Left renal pelvis (tissue), 4 donors: ENCODE measurements around the gene MKX. TPM values are rescaled to one million over a fixed set of nuclear protein-coding genes. Genes with fewer than 3 reads are reported as not detected.
"Not testable (repeated sequence)": the region's sequence is repeated elsewhere in the genome, so short reads cannot be mapped to it uniquely, and the experiment has no call there.

ENCODE experiments used
- DNase-seq, 4 donors: peaks; one replicate each; pipeline ENCODE4 v3.0.0-alpha.2; 2013; ENCODE audit warnings: low read depth in 4 of 4, low spot score in 3 of 4
- polyA plus RNA-seq, 4 donors: library from polyadenylated mRNA; unstranded; fragments of 120-200 nt; gene quantifications; one replicate each; pipeline ENCODE4 v1.2.1, GENCODE V29; 2013; ENCODE audit not compliant: insufficient read length in 4 of 4

MKX gene
- polyA plus RNA-seq, 4 donors = 0.11 to 10.2 (median 0.42) TPM

- DNase-seq = no peak
Observed at GRCh38 chr10:27698961-27699360, 46.7 kb downstream of the MKX start.

GRCh38 chr10:27696466-27696865 lies 49.2 kb downstream of the MKX start:
- no peak for DNase-seq

- no peak for DNase-seq
Observed at GRCh38 chr10:27695706-27696105, 49.9 kb downstream of the MKX start.

GRCh38 chr10:27695088-27695487 lies 50.5 kb downstream of the MKX start:
- no peak for DNase-seq

- no peak for DNase-seq
Observed at GRCh38 chr10:27692663-27693062, 53.0 kb downstream of the MKX start.

- no peak for DNase-seq
Observed at GRCh38 chr10:27688991-27689390, 56.6 kb downstream of the MKX start.

- DNase-seq = no peak
Observed at GRCh38 chr10:27688276-27688675, 57.3 kb downstream of the MKX start.

GRCh38 chr10:27687743-27688142 lies 57.9 kb downstream of the MKX start:
- DNase-seq = no peak

- no peak for DNase-seq
Observed at GRCh38 chr10:27687326-27687725, 58.3 kb downstream of the MKX start.

- DNase-seq = no peak
Observed at GRCh38 chr10:27685681-27686080, 59.9 kb downstream of the MKX start.

- DNase-seq = no peak
Observed at GRCh38 chr10:27683226-27683625, 62.4 kb downstream of the MKX start.

- not testable (repeated sequence) for DNase-seq
Observed at GRCh38 chr10:27681795-27682194, 63.8 kb downstream of the MKX start.

- no peak for DNase-seq
Observed at GRCh38 chr10:27680691-27681605, 64.7 kb downstream of the MKX start.

- DNase-seq = no peak
Observed at GRCh38 chr10:27680006-27680557, 65.5 kb downstream of the MKX start.

- DNase-seq = no peak
Observed at GRCh38 chr10:27679369-27679912, 66.2 kb downstream of the MKX start.

- DNase-seq = no peak
Observed at GRCh38 chr10:27678166-27678565, 67.5 kb downstream of the MKX start.

GRCh38 chr10:27673065-27673464 lies 72.6 kb downstream of the MKX start:
- no peak for DNase-seq

GRCh38 chr10:27671821-27672220 lies 73.8 kb downstream of the MKX start:
- DNase-seq = no peak

- DNase-seq = no peak
Observed at GRCh38 chr10:27664461-27664860, 81.2 kb downstream of the MKX start.

- no peak for DNase-seq
Observed at GRCh38 chr10:27663621-27664020, 82.0 kb downstream of the MKX start.

- DNase-seq = no peak
Observed at GRCh38 chr10:27661514-27662286, 83.9 kb downstream of the MKX start.
